Measurements from ENCODE around the gene CYP4F12.

GRCh38 chr19:15623711-15624318 is 49.1 kb upstream of the CYP4F12 start:
- TF ChIP-seq CTCF (IDR thresholded peaks at IDR 0.05 in 4 of 5, conservative IDR thresholded peaks at IDR 0.05 in 1 of 5): no peak
- TF ChIP-seq POLR2A (IDR thresholded peaks at IDR 0.05): no peak

Measured in gastrocnemius medialis (tissue), 4 donors.